Liver (tissue), 9 donors: ENCODE results near the gene APOA5. TPM values are rescaled to one million over a fixed set of nuclear protein-coding genes. Genes with fewer than 3 reads are reported as not detected.

ENCODE experiments used
- DNase-seq: peaks from one replicate; pipeline ENCODE4 v3.0.0-alpha.2; 2017; ENCODE audit warnings: low spot score
- H3K27ac ChIP-seq, 2 donors: one replicate each; pipeline ENCODE4 v1.7.0; 2013; ENCODE audit warnings: inconsistent platforms in 2 of 2, low read length in 2 of 2, control low read depth in 1 of 2, low read depth in 1 of 2, mild to moderate bottlenecking in 1 of 2
- H3K27me3 ChIP-seq, 4 donors: one replicate each; pipeline versions ENCODE4 v1.6.1 to v1.7.0; 2013; ENCODE audit warnings: low read length in 3 of 4, inconsistent platforms in 1 of 4, mild to moderate bottlenecking in 1 of 4, moderate library complexity in 1 of 4; ENCODE audit not compliant: control insufficient read depth in 4 of 4, insufficient read depth in 4 of 4
- H3K36me3 ChIP-seq, 4 donors: one replicate each; pipeline versions ENCODE4 v1.6.1 to v1.7.0; 2013; ENCODE audit warnings: low read length in 3 of 4, mild to moderate bottlenecking in 3 of 4, low read depth in 1 of 4, moderate library complexity in 1 of 4; ENCODE audit not compliant: control insufficient read depth in 4 of 4, insufficient read depth in 3 of 4
- H3K4me1 ChIP-seq, 4 donors: one replicate each; pipeline versions ENCODE4 v1.6.1 to v1.7.0; 2013; ENCODE audit warnings: low read length in 3 of 4, mild to moderate bottlenecking in 3 of 4, moderate library complexity in 1 of 4; ENCODE audit not compliant: control insufficient read depth in 4 of 4, insufficient read depth in 4 of 4
- H3K4me3 ChIP-seq, 3 donors: one replicate each; pipeline versions ENCODE4 v1.6.1 to v1.7.0; 2013; ENCODE audit warnings: low read length in 3 of 3, control low read depth in 1 of 3, low read depth in 1 of 3, mild to moderate bottlenecking in 1 of 3
- H3K9ac ChIP-seq, 2 donors: one replicate each; pipeline ENCODE4 v1.7.0; 2013; ENCODE audit warnings: low read length in 2 of 2, mild to moderate bottlenecking in 2 of 2, moderate library complexity in 2 of 2, control low read depth in 1 of 2, low read depth in 1 of 2
- H3K9me3 ChIP-seq, 4 donors: one replicate each; pipeline versions ENCODE4 v1.6.1 to v1.7.0; 2013; ENCODE audit warnings: low read length in 3 of 4; ENCODE audit not compliant: control insufficient read depth in 4 of 4
- ATF3 ChIP-seq: IDR thresholded peaks from 2 replicates; pipeline ENCODE4 v1.6.1; 2016; ENCODE audit warnings: antibody characterized with exemption
- CTCF ChIP-seq: fragments of 150-350 bp; IDR thresholded peaks from 2 replicates; pipeline ENCODE4 v1.5.1; 2017; ENCODE audit warnings: improper control_type of control experiment, low read depth, low read length; ENCODE audit not compliant: missing input control
- EGR1 ChIP-seq, 2 donors: IDR thresholded peaks; 2 replicates each; pipeline ENCODE4 v1.6.1; 2016 to 2018; ENCODE audit warnings: antibody characterized with exemption in 2 of 2, low read depth in 2 of 2
- FOXA1 ChIP-seq: IDR thresholded peaks from 2 replicates; pipeline ENCODE4 v1.6.1; 2016; ENCODE audit warnings: antibody characterized with exemption
- FOXA2 ChIP-seq: IDR thresholded peaks from 2 replicates; pipeline ENCODE4 v1.6.1; 2016; ENCODE audit warnings: antibody characterized with exemption
- GABPA ChIP-seq, 2 donors: IDR thresholded peaks in 1 of 2; conservative IDR thresholded peaks in 1 of 2; 2 replicates each; pipeline ENCODE4 v1.6.1; 2016; ENCODE audit warnings: antibody characterized with exemption in 2 of 2, mild to moderate bottlenecking in 1 of 2, moderate library complexity in 1 of 2
- HNF4A ChIP-seq, 2 donors: conservative IDR thresholded peaks; 2 replicates each; pipeline ENCODE4 v1.6.1; 2016; ENCODE audit warnings: antibody characterized with exemption in 2 of 2, mild to moderate bottlenecking in 2 of 2
- HNF4G ChIP-seq: IDR thresholded peaks from 2 replicates; pipeline ENCODE4 v1.6.1; 2016; ENCODE audit warnings: antibody characterized with exemption
- JUND ChIP-seq, 2 donors: IDR thresholded peaks; 2 replicates each; pipeline ENCODE4 v1.6.1; 2016; ENCODE audit warnings: antibody characterized with exemption in 2 of 2
- MAX ChIP-seq: IDR thresholded peaks from 2 replicates; pipeline ENCODE4 v1.6.1; 2016; ENCODE audit warnings: antibody characterized with exemption
- NR2F2 ChIP-seq: IDR thresholded peaks from 2 replicates; pipeline ENCODE4 v1.6.1; 2016; ENCODE audit warnings: antibody characterized with exemption
- RAD21 ChIP-seq, 2 donors: IDR thresholded peaks; 2 replicates each; pipeline ENCODE4 v1.6.1; 2016; ENCODE audit warnings: antibody characterized with exemption in 2 of 2, mild to moderate bottlenecking in 2 of 2
- REST ChIP-seq: IDR thresholded peaks from 2 replicates; pipeline ENCODE4 v1.6.1; 2016; ENCODE audit warnings: antibody characterized with exemption, mild to moderate bottlenecking
- RXRA ChIP-seq, 2 donors: IDR thresholded peaks; 2 replicates each; pipeline ENCODE4 v1.6.1; 2017 to 2018; ENCODE audit warnings: antibody characterized with exemption in 2 of 2, mild to moderate bottlenecking in 1 of 2
- SP1 ChIP-seq: IDR thresholded peaks from 2 replicates; pipeline ENCODE4 v1.6.1; 2018; ENCODE audit warnings: antibody characterized with exemption, mild to moderate bottlenecking
- TAF1 ChIP-seq: conservative IDR thresholded peaks from 2 replicates; pipeline ENCODE4 v1.6.1; 2016; ENCODE audit warnings: antibody characterized with exemption, mild to moderate bottlenecking
- YY1 ChIP-seq: IDR thresholded peaks from 2 replicates; pipeline ENCODE4 v1.6.1; 2016; ENCODE audit warnings: antibody characterized with exemption, mild to moderate bottlenecking
- ZBTB33 ChIP-seq: IDR thresholded peaks from 2 replicates; pipeline ENCODE4 v1.6.1; 2016; ENCODE audit warnings: antibody characterized with exemption
- WGBS: extraction: QIAGEN DNeasy Blood & Tissue Kit; methylation state at CpG from one replicate; pipeline ENCODE4 v1.1.7; 2013; 5-methylcytosine and 5-hydroxymethylcytosine counted together
- polyA plus RNA-seq, 2 donors: library from polyadenylated mRNA; stranded (reverse) in 1 of 2; unstranded in 1 of 2; fragments of 200-250 nt in 1 of 2; fragments of >200 nt in 1 of 2; fragmentation: Nextera tagmentation in 1 of 2; extraction: Ambion mirVana in 1 of 2; gene quantifications; one replicate each; pipeline versions ENCODE4 v1.2.1 to v1.2.3, GENCODE V29; 2013 to 2015
- total RNA-seq, 2 donors: library from RNA; depleted of rRNA; stranded (reverse); fragments of >200 nt; gene quantifications; one replicate each; pipeline ENCODE4 v1.2.3, GENCODE V29; 2014
- donor health status: healthy.
- donor health status: healthy.
- donor health status: healthy.
- donor health status: healthy.
- donor health status: healthy.

The APOA5 gene
- total and polyA plus RNA-seq, 4 donors = 7.3 to 1,045 (median 739) TPM

- peaks cover 5 to 57% (median 44%) of the 10 kb centered on the region in 4 donors for H3K4me1 ChIP-seq
- peaks cover 0 to 2% (median 0%) of the 10 kb centered on the region in 4 donors for H3K36me3 ChIP-seq
- 96% methylated on average over 1 of the region's 1 CpG for WGBS
- no peak overlapping the region for H3K27ac ChIP-seq
- no peak overlapping the region for H3K9ac ChIP-seq
- H3K4me3 ChIP-seq = no peak overlapping the region
- TF ChIP-seq EGR1 (IDR thresholded peaks at IDR 0.05; ENCODE audit: low read depth in 2 of 2) = no peak
- no peak for TF ChIP-seq CTCF
- no peak for TF ChIP-seq JUND (IDR thresholded peaks at IDR 0.05)
- no peak for TF ChIP-seq TAF1
- TF ChIP-seq RAD21 (IDR thresholded peaks at IDR 0.05) = no peak
- TF ChIP-seq ATF3 = no peak
- no peak for TF ChIP-seq HNF4A (conservative IDR thresholded peaks at IDR 0.05)
- no peak for TF ChIP-seq GABPA (IDR thresholded peaks at IDR 0.05 in 1 of 2, conservative IDR thresholded peaks at IDR 0.05 in 1 of 2)
- TF ChIP-seq HNF4G = no peak
- no peak for TF ChIP-seq SP1
- TF ChIP-seq FOXA2 = no peak
- no peak for TF ChIP-seq MAX
- TF ChIP-seq REST = no peak
- no peak for TF ChIP-seq NR2F2
- TF ChIP-seq RXRA (IDR thresholded peaks at IDR 0.05) = no peak
- no peak for TF ChIP-seq ZBTB33
- TF ChIP-seq FOXA1 = no peak
- TF ChIP-seq YY1 = no peak
- H3K9me3 ChIP-seq = no peaks in the 10 kb centered on the region
- no peaks in the 10 kb centered on the region for H3K27me3 ChIP-seq
- no peak for DNase-seq
Measured at GRCh38 chr11:116793772-116794097, 2.1 kb upstream of the APOA5 start.
